ENCODE results near the gene OR5K4. TPM values are rescaled to one million over a fixed set of nuclear protein-coding genes. Genes with fewer than 3 reads are reported as not detected.

OR5K4 gene
- total RNA-seq, 1 experiment from 2014 or later = not detected

DNA sequence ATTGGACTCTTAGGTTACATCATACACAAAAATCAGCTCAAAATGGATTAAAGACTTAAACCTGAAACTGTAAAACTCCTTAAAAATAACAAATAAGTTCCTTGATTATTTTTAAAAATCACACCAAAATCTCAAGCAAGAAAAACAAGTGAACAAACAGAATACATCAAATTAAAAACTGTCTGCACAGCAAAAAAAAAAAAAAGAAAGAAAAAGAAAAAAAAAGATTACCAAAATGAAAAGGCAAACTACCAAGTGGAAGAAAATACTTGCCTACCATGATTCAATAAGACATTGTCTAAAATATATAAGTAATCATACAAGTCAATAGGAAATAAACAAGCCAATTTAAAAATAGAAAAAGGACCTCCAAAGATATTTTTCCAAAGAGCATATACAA lies 17.5 kb downstream of the OR5K4 start:
- Mint-ChIP-seq H3K36me3 (ENCODE audit: insufficient read depth, unreplicated experiment) (no peaks in the 10 kb centered on the region), H3K27me3 (ENCODE audit: insufficient read depth, unreplicated experiment) (no peaks in the 10 kb centered on the region), H3K9me3 (ENCODE audit: unreplicated experiment) (no peaks in the 10 kb centered on the region), H3K27ac (ENCODE audit: low read depth, unreplicated experiment) (no peak overlapping the region), H3K4me1 (ENCODE audit: insufficient read depth, unreplicated experiment) (no peaks in the 10 kb centered on the region), H3K4me3 (ENCODE audit: unreplicated experiment) (no peak overlapping the region)
- no TSS peak for BruUV-seq (replicated peaks)
- intact Hi-C loops (cut with micrococcal nuclease) = no loop called here
- POLR2A ChIA-PET = no interaction called here
- no peak for TF ChIP-seq CTCF (IDR thresholded peaks at IDR 0.05; ENCODE audit: unreplicated experiment)
- DNase-seq (ENCODE audit: unreplicated experiment) = no peak
- CTCF ChIA-PET = no interaction called here

GRCh38 chr3:98371853-98372252 lies 18.2 kb downstream of the OR5K4 start:
- Mint-ChIP-seq H3K36me3 (ENCODE audit: insufficient read depth, unreplicated experiment) (no peaks in the 10 kb centered on the region), H3K27me3 (ENCODE audit: insufficient read depth, unreplicated experiment) (no peaks in the 10 kb centered on the region), H3K9me3 (ENCODE audit: unreplicated experiment) (no peaks in the 10 kb centered on the region), H3K4me3 (ENCODE audit: unreplicated experiment) (no peak overlapping the region), H3K27ac (ENCODE audit: low read depth, unreplicated experiment) (no peak overlapping the region), H3K4me1 (ENCODE audit: insufficient read depth, unreplicated experiment) (peaks cover 6% of the 10 kb centered on the region)
- no TSS peak for BruUV-seq (replicated peaks)
- no peak for TF ChIP-seq CTCF (IDR thresholded peaks at IDR 0.05; ENCODE audit: unreplicated experiment)
- ChIA-PET CTCF (no interaction called here), POLR2A (no interaction called here)
- DNase-seq (ENCODE audit: unreplicated experiment) = no peak
- intact Hi-C loops (cut with micrococcal nuclease) = no loop called here

DNA sequence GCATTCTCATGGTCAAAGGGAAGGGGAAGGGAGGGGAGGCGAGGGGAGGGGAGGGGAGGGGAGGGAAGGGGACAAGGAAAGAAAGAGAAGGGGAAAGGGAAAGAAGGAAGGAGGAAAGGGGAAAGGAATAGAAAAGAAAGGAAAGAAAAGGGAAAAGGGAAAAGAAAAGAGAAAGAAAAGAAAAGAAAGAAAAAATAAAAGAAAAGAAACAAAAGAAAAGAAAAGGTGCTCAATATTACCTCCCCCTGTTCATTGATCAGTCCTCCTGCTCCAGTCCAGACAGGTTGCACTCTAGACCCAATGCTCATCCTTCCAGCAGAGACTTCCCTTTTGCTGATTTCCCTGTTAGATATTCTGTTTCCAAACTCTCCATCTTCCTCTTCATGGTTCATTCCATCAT lies 18.8 kb downstream of the OR5K4 start:
- no peak for DNase-seq (ENCODE audit: unreplicated experiment)
- ChIA-PET POLR2A (no interaction called here), CTCF (interaction anchor here (0.7 kb wide), 1 partner anchor 149 kb away, joined by 3 read pairs; no protein-coding TSS in a partner anchor)
- TF ChIP-seq CTCF (IDR thresholded peaks at IDR 0.05; ENCODE audit: unreplicated experiment) = no peak
- intact Hi-C loops (cut with micrococcal nuclease) = no loop called here
- Mint-ChIP-seq H3K4me3 (ENCODE audit: unreplicated experiment) (no peak overlapping the region), H3K27ac (ENCODE audit: low read depth, unreplicated experiment) (no peak overlapping the region), H3K9me3 (ENCODE audit: unreplicated experiment) (no peaks in the 10 kb centered on the region), H3K4me1 (ENCODE audit: insufficient read depth, unreplicated experiment) (peaks cover 6% of the 10 kb centered on the region), H3K27me3 (ENCODE audit: insufficient read depth, unreplicated experiment) (no peaks in the 10 kb centered on the region), H3K36me3 (ENCODE audit: insufficient read depth, unreplicated experiment) (no peaks in the 10 kb centered on the region)
- BruUV-seq (replicated peaks) = no TSS peak

- BruUV-seq (replicated peaks) = no TSS peak
- Mint-ChIP-seq H3K27ac (ENCODE audit: low read depth, unreplicated experiment) (no peak overlapping the region), H3K4me3 (ENCODE audit: unreplicated experiment) (no peak overlapping the region), H3K27me3 (ENCODE audit: insufficient read depth, unreplicated experiment) (no peaks in the 10 kb centered on the region), H3K36me3 (ENCODE audit: insufficient read depth, unreplicated experiment) (no peaks in the 10 kb centered on the region), H3K4me1 (ENCODE audit: insufficient read depth, unreplicated experiment) (peaks cover 6% of the 10 kb centered on the region), H3K9me3 (ENCODE audit: unreplicated experiment) (no peaks in the 10 kb centered on the region)
- no peak for TF ChIP-seq CTCF (IDR thresholded peaks at IDR 0.05; ENCODE audit: unreplicated experiment)
- ChIA-PET POLR2A (interaction anchor here (1.3 kb wide), 2 partner anchors 17 to 146 kb away, joined by 3 to 4 read pairs; partner anchors contain the start of gene CLDND1), CTCF (interaction anchor here (1.2 kb wide), 1 partner anchor 47 kb away, joined by 3 read pairs; no protein-coding TSS in a partner anchor)
- DNase-seq (ENCODE audit: unreplicated experiment) = no peak
- intact Hi-C loops (cut with micrococcal nuclease) = no loop called here
These were observed 23.0 kb downstream of the OR5K4 start for GRCh38 chr3:98376631-98377030.
